Trophoblast cell (in vitro differentiated cells and primary cell): ENCODE measurements around the gene TGFBRAP1.
A peak's percentile ranks its signal among the peaks of the same experiment; 100 is the strongest.

Experiments
- DNase-seq, 2 donors: peaks; one replicate each; pipeline ENCODE4 v3.0.0-alpha.2; 2016
- H2AFZ ChIP-seq: 2 replicates; pipeline ENCODE4 v1.6.1; 2013; ENCODE audit warnings: low read length, moderate library complexity, mild to moderate bottlenecking; ENCODE audit not compliant: insufficient read depth, poor library complexity
- H2AK5ac ChIP-seq: 2 replicates; pipeline ENCODE4 v1.6.1; 2013; ENCODE audit warnings: mild to moderate bottlenecking, low read length
- H2BK120ac ChIP-seq: 2 replicates; pipeline ENCODE4 v1.6.1; 2013; ENCODE audit warnings: low read length, mild to moderate bottlenecking, moderate library complexity; ENCODE audit not compliant: insufficient read depth, poor library complexity
- H2BK12ac ChIP-seq: 2 replicates; pipeline ENCODE4 v1.6.1; 2013; ENCODE audit warnings: mild to moderate bottlenecking, low read length, moderate library complexity
- H2BK5ac ChIP-seq: 2 replicates; pipeline ENCODE4 v1.6.1; 2013; ENCODE audit warnings: low read length, low read depth, moderate library complexity, mild to moderate bottlenecking; ENCODE audit not compliant: poor library complexity
- H3K14ac ChIP-seq: 2 replicates; pipeline ENCODE4 v1.6.1; 2013; ENCODE audit warnings: mild to moderate bottlenecking, low read length
- H3K18ac ChIP-seq: 2 replicates; pipeline ENCODE4 v1.6.1; 2013; ENCODE audit warnings: mild to moderate bottlenecking, low read length
- H3K23ac ChIP-seq: 2 replicates; pipeline ENCODE4 v1.6.1; 2013; ENCODE audit warnings: low read length
- H3K27ac ChIP-seq: 2 replicates; pipeline ENCODE4 v1.5.1; 2013; ENCODE audit warnings: low read depth, mild to moderate bottlenecking, inconsistent platforms, low read length, moderate library complexity
- H3K27me3 ChIP-seq: 2 replicates; pipeline ENCODE4 v1.6.1; 2013; ENCODE audit warnings: inconsistent platforms, mild to moderate bottlenecking, low read length, moderate library complexity; ENCODE audit not compliant: insufficient read depth
- H3K36me3 ChIP-seq, 2 experiments: 1 replicate in 1 of 2; 2 replicates in 1 of 2; pipeline ENCODE4 v1.6.1; 2013; ENCODE audit warnings: low read length in 2 of 2, mild to moderate bottlenecking in 2 of 2, moderate library complexity in 1 of 2; ENCODE audit not compliant: insufficient read depth in 2 of 2, control insufficient read depth in 1 of 2
- H3K4ac ChIP-seq: 2 replicates; pipeline ENCODE4 v1.6.1; 2013; ENCODE audit warnings: low read depth, mild to moderate bottlenecking, low read length, moderate library complexity
- H3K4me1 ChIP-seq, 2 experiments: 1 replicate in 1 of 2; 2 replicates in 1 of 2; pipeline ENCODE4 v1.6.1; 2013; ENCODE audit warnings: low read length in 2 of 2, mild to moderate bottlenecking in 2 of 2, moderate library complexity in 1 of 2; ENCODE audit not compliant: insufficient read depth in 2 of 2, control insufficient read depth in 1 of 2
- H3K4me2 ChIP-seq: 2 replicates; pipeline ENCODE4 v1.6.1; 2013; ENCODE audit warnings: inconsistent platforms, mild to moderate bottlenecking, low read length, moderate library complexity
- H3K4me3 ChIP-seq: 2 replicates; pipeline ENCODE4 v1.5.1; 2013; ENCODE audit warnings: mild to moderate bottlenecking, low read depth, low read length, inconsistent platforms
- H3K79me1 ChIP-seq: one replicate; pipeline ENCODE4 v1.6.1; 2013; ENCODE audit warnings: low read length
- H3K79me2 ChIP-seq: 2 replicates; pipeline ENCODE4 v1.6.1; 2013; ENCODE audit warnings: low read length, mild to moderate bottlenecking; ENCODE audit not compliant: control insufficient read depth, insufficient read depth, poor library complexity
- H3K9ac ChIP-seq: 2 replicates; pipeline ENCODE4 v1.6.1; 2013; ENCODE audit warnings: mild to moderate bottlenecking, low read length
- H3K9me3 ChIP-seq: 2 replicates; pipeline ENCODE4 v1.6.1; 2013; ENCODE audit warnings: low read depth, mild to moderate bottlenecking, control low read depth, inconsistent platforms, low read length; ENCODE audit not compliant: insufficient read depth
- H4K12ac ChIP-seq: 2 replicates; pipeline ENCODE4 v1.6.1; 2013; ENCODE audit warnings: low read depth, mild to moderate bottlenecking, low read length, moderate library complexity
- H4K8ac ChIP-seq: 2 replicates; pipeline ENCODE4 v1.6.1; 2013; ENCODE audit warnings: low read depth, mild to moderate bottlenecking, low read length, moderate library complexity
- H4K91ac ChIP-seq: one replicate; pipeline ENCODE4 v1.6.1; 2013; ENCODE audit warnings: low read depth, mild to moderate bottlenecking, low read length, moderate library complexity
- WGBS: extraction: QIAGEN DNeasy Blood & Tissue Kit; methylation state at CpG from one replicate; pipeline ENCODE4 v1.1.7; 2013; ENCODE audit warnings: missing lambda C conversion rate; ENCODE audit not compliant: insufficient read length, insufficient coverage; ENCODE audit errors: extremely low coverage; 5-methylcytosine and 5-hydroxymethylcytosine counted together

TGFBRAP1 gene

GRCh38 chr2:105376789-105377240 lies 47.3 kb upstream of the TGFBRAP1 start:
- no CpG with 5 or more reads among the region's 5 CpGs for WGBS
- no peaks in the 10 kb centered on the region for H3K27me3 ChIP-seq
- no peak overlapping the region for H3K27ac ChIP-seq
- H4K91ac ChIP-seq, result no peak overlapping the region
- no peaks in the 10 kb centered on the region for H3K79me2 ChIP-seq
- H3K9ac ChIP-seq, result no peak overlapping the region
- DNase-seq, result peak; percentile 63 to 90
- H3K4me2 ChIP-seq, result no peak overlapping the region
- no peak overlapping the region for H2BK5ac ChIP-seq
- H3K23ac ChIP-seq, result no peak overlapping the region
- no peak overlapping the region for H2AK5ac ChIP-seq
- no peak overlapping the region for H3K4me3 ChIP-seq
- no peak overlapping the region for H3K4ac ChIP-seq
- H3K4me1 ChIP-seq, result peaks cover 13 to 35% of the 10 kb centered on the region in 2 experiments
- no peak overlapping the region for H4K12ac ChIP-seq
- peaks cover 24 to 36% of the 10 kb centered on the region in 2 experiments for H3K36me3 ChIP-seq
- H3K79me1 ChIP-seq, result no peaks in the 10 kb centered on the region
- H2BK120ac ChIP-seq, result no peak overlapping the region
- no peak overlapping the region for H3K14ac ChIP-seq
- H4K8ac ChIP-seq, result no peak overlapping the region
- H3K18ac ChIP-seq, result no peak overlapping the region
- no peaks in the 10 kb centered on the region for H3K9me3 ChIP-seq
- H2BK12ac ChIP-seq, result no peak overlapping the region
- H2AFZ ChIP-seq, result no peak overlapping the region

- H3K18ac ChIP-seq, result no peak overlapping the region
- peaks cover 23 to 37% of the 10 kb centered on the region in 2 experiments for H3K36me3 ChIP-seq
- no peak overlapping the region for H3K4ac ChIP-seq
- no peaks in the 10 kb centered on the region for H3K79me2 ChIP-seq
- H2BK120ac ChIP-seq, result no peak overlapping the region
- H3K79me1 ChIP-seq, result no peaks in the 10 kb centered on the region
- no peak overlapping the region for H3K4me2 ChIP-seq
- H3K23ac ChIP-seq, result no peak overlapping the region
- peaks cover 15 to 33% of the 10 kb centered on the region in 2 experiments for H3K4me1 ChIP-seq
- H3K4me3 ChIP-seq, result no peak overlapping the region
- DNase-seq, result peak; percentile 62 to 78
- no peak overlapping the region for H3K9ac ChIP-seq
- no peak overlapping the region for H2BK12ac ChIP-seq
- H3K27ac ChIP-seq, result no peak overlapping the region
- H3K14ac ChIP-seq, result no peak overlapping the region
- H2AK5ac ChIP-seq, result no peak overlapping the region
- H4K12ac ChIP-seq, result no peak overlapping the region
- no peak overlapping the region for H4K8ac ChIP-seq
- no peaks in the 10 kb centered on the region for H3K9me3 ChIP-seq
- no peak overlapping the region for H4K91ac ChIP-seq
- H2AFZ ChIP-seq, result no peak overlapping the region
- no peak overlapping the region for H2BK5ac ChIP-seq
- WGBS, result no CpG with 5 or more reads among the region's 11 CpGs
- no peaks in the 10 kb centered on the region for H3K27me3 ChIP-seq
These were observed 46.5 kb upstream of the TGFBRAP1 start for GRCh38 chr2:105376010-105376409.

- Histone ChIP-seq H4K8ac (no peak overlapping the region), H3K4ac (no peak overlapping the region), H3K79me2 (no peaks in the 10 kb centered on the region), H3K23ac (no peak overlapping the region), H3K36me3 (peaks cover 24 to 41% of the 10 kb centered on the region in 2 experiments), H4K91ac (no peak overlapping the region), H4K12ac (no peak overlapping the region), H3K27ac (no peak overlapping the region), H3K9ac (no peak overlapping the region), H3K9me3 (no peaks in the 10 kb centered on the region), H2AFZ (no peak overlapping the region), H3K79me1 (no peaks in the 10 kb centered on the region), H3K14ac (no peak overlapping the region), H3K27me3 (no peaks in the 10 kb centered on the region), H3K4me1 (peaks cover 12 to 30% of the 10 kb centered on the region in 2 experiments), H3K4me3 (no peak overlapping the region), H2BK120ac (no peak overlapping the region), H2BK5ac (no peak overlapping the region), H3K18ac (no peak overlapping the region), H2BK12ac (no peak overlapping the region), H3K4me2 (no peak overlapping the region), H2AK5ac (no peak overlapping the region)
- no CpG with 5 or more reads among the region's 15 CpGs for WGBS
- peak in 1 of 2 donors; percentile 53 for DNase-seq
These were observed 45.5 kb upstream of the TGFBRAP1 start for GRCh38 chr2:105375001-105375561.

DNA sequence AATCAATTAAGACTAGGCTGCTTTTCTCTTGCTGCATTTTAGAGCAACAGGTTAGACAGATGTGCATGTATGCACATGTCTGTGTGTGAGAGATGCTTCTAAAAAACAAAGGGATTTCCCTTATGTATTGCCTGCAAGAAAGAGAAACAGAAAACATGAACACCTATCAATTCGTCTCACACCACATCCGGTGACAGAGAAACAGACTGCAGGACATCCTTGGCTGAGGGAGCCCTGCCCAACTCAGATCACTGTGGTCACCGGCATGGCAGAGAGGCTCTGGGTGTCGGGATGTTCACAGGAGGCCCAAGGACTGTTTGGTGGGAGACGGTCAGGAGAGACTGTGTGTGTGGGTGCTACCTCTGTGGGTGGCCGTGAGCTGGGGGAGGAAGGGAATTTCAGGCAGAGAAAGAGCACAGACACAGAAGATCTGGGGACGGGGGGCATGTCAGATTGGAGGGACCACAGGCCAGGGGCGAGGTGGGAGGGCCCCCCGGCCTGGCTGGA lies 44.4 kb upstream of the TGFBRAP1 start:
- Histone ChIP-seq H3K79me2 (no peaks in the 10 kb centered on the region), H4K91ac (no peak overlapping the region), H4K8ac (no peak overlapping the region), H2BK120ac (no peak overlapping the region), H3K27me3 (no peaks in the 10 kb centered on the region), H3K23ac (no peak overlapping the region), H3K4me3 (no peak overlapping the region), H2AFZ (no peak overlapping the region), H3K36me3 (peaks cover 29 to 47% of the 10 kb centered on the region in 2 experiments), H3K9ac (no peak overlapping the region), H3K4ac (no peak overlapping the region), H3K27ac (no peak overlapping the region), H2BK5ac (no peak overlapping the region), H3K79me1 (no peaks in the 10 kb centered on the region), H2BK12ac (no peak overlapping the region), H4K12ac (no peak overlapping the region), H3K4me1 (peaks cover 11 to 25% of the 10 kb centered on the region in 2 experiments), H3K4me2 (no peak overlapping the region), H3K9me3 (no peaks in the 10 kb centered on the region), H3K14ac (no peak overlapping the region), H2AK5ac (no peak overlapping the region), H3K18ac (no peak overlapping the region)
- WGBS, result no CpG with 5 or more reads among the region's 9 CpGs
- no peak for DNase-seq
